Myocyte (in vitro differentiated cells): ENCODE results near the gene TXNDC11. TPM values are rescaled to one million over a fixed set of nuclear protein-coding genes. Genes with fewer than 3 reads are reported as not detected.

Source experiments
- DNase-seq: peaks from one replicate; pipeline ENCODE4 v3.0.0-alpha.2; 2012; ENCODE audit warnings: low read depth
- total RNA-seq: library from RNA; depleted of rRNA; stranded (reverse); fragments of >200 nt; gene quantifications from 2 replicates; pipeline ENCODE4 v1.2.3, GENCODE V29; 2014

TXNDC11 gene
- total RNA-seq, 1 donor from 2014 or later = 33.8 TPM

DNA sequence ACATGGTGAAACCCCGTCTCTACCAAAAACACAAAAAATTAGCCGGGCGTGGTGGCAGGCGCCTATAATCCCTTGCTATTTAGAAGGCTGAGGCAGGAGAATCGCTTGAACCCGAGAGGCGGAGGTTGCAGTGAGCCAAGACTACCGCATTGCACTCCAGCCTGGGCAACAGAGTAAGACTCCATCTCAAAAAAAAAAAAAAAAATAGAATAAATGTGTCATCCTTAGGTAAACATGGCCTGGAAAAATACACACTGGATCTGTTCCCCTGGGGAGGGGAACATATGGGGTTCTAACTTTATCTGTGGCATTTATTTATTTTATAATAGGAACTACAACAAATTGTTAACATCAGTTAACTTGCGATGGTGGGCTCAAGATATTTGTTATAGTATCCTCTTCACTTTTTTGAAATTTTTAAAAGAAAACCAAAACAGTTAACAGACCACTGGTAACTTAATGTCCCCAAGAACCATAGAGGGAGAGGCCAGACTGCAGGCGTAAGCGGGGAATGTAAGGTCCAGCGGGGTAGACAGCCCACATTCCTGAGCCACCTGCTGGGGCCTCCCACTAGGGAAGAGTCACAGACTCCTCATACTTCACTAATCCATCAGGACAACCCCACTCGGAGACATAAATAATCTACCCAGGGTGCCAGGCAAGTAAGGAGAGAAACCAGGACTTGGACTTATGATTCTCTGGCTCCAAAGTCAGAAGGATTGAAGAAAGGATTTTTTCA, 12.5 kb upstream of the TXNDC11 start:
- DNase-seq = peak; percentile 25

DNA sequence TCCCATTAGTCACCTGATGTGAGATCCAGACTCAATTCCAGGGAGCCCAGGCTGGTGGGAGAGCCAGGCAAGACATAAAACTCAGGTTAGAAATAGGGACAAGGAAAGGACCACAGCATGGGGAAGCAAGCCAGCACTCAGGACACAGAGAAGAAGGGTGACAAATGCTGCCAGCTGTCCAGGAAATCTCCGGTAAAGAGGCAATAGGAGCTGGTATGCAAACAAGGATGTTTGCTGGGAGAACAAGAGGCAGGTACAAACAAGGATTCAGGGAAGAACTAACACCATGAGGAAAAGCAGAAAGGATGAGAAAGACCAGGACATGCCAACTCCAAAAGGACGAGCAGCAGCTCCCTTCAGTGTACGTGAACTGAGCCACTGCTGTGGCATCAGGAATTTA, 10.2 kb upstream of the TXNDC11 start:
- peak; percentile 35 for DNase-seq

DNA sequence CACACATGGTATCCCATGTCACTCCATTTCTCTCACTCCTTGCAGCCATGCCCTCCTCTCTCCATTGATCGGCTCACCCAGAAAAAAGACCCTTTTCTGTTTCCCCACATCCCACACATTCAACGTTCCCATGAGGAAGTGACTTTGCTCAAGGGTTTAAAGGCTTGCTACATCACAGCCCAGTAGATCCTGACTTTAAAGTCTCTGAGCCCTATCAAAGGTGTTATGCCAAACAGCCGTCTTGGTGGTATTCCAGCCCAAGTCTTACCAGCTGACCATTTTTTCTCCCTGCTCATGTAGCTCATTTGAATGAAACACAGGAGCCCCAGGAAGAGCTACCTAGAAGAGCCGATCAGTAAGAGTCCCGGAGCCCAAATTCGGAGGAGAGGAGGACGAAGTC, 7.4 kb upstream of the TXNDC11 start:
- no peak for DNase-seq

DNA sequence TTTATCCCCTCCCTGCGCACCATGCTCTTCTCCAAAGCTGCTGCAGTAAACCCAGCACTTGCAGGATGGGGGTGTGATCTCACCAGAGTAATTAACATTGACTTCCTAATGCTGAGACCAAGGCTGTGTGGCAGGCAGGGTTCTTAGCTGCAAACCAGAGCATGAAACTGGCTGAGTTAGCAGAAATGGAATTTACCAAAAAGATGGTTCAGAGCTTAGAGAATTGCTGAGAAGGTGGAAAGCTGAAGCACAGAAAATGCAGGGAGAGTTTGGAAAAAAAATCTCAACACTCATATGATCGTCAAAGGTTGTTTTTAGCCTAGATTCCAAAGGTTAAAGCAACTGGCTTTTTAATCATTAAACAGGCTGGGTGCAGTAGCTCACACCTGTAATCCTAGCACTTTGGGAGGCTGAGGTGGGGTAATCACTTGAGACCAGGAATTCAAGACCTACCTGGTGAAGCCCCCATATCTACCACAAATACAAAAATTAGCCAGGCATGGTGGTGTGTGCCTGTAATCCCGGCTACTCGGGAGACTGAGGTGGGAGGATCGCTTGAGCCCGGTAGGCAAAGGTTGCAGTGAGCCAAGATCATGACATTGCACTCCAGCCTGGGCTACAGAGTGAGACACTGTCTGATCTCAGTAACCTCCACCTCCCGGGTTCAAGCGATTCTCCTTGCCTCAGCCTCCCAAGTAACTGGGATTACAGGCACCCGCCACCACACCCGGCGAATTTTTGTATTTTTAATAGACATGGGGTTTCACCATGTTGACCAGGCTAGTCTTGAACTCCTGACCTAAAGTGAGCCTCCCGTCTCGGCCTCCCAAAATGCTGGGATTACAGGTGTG, 6.0 kb upstream of the TXNDC11 start:
- DNase-seq = no peak

DNA sequence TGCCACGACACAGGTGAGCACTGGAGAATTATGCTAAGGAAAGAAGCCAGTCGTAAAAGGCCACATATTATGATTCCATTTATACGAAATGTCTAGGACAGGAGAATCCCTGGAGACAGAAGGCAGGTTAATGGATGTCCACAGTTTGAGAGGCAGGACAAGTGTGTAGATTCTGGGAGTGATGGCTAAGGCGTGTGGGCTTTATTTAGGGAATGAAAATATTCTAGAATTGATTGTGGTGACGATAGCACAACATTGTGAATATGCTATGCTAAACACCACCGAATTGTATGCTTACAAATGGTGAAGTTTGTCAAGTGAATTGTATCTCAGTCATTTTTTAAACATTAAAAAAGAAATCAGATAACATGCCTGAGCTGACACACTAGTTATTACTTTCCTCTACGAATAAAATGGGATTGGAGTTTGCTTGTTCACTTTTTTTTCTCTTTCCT, 5.3 kb upstream of the TXNDC11 start:
- DNase-seq = no peak

DNA sequence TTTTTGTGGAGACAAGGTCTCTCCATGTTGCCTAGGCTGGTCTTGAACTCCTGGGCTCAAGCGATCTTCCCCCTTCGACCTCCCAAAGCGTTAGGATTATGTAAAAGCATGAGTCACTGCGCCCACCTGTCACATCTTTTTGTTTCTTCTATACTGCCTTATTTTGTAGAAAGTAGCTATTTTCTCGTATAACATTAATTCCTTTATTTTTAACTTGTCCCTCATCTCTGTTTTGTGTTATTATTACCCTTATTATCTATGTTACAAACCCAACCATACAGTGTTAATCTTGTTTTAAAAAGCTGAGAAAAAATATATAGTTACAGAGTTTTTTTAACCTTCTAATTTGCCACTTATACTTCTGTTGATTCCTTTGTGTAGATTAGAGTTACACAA, 1.4 kb upstream of the TXNDC11 start:
- DNase-seq = no peak

DNA sequence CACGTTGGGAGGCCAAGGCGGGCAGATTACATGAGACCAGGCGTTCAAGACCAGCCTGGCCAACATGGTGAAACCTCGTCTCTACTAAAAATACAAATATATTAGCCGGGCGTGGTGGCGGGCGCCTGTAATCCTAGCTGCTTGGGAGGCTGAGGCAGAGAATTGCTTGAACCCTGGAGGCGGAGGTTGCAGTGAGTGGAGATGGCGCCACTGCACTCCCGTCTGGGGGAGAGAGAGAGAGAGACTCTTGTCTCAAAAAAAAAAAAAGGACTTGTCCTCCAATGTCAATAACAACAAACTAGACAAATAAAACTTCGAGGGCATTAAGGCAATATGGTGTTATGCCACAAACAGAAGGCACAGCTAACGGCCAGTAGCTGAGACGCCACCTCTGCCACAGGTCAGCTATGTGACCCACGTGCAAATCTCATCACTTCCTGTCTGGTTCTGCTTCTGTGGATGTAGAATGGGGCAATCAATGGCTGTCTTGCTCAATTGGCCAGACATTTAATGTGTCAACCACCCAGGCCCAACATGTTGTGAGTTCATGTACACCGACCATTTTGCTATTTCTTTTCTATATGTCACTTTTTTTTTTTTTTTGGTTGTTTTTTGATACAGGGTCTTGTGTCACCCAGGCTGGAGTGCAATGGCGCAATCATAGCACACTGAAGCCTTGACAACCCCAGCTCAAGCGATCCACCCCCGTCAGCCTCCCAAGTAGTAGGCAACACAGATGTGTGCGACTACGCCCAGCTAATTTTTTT, 834 bp upstream of the TXNDC11 start:
- no peak for DNase-seq

DNA sequence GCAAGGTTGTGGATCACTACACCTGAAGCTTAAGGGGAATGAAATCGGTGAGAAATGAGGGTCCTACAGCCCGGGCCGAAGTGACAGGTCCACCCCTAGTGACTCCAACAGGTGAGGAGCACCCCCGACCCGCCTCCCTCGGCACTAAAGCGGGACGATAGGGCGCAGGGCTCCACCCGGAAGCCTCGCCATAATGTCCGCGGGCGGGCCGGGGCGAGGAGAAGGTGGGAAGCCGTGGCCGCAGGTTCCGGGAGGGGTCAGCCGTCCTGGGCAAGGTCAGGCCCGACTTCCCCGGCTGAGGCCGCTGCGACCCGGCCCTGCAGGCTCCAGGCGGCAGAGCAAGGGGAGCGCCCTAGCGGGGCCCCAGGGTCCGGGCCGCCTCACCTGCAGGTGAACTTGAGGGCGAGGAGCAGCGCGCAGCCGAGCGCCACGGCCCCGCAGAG, 543 bp downstream of the TXNDC11 start:
- DNase-seq = peak; percentile 34

DNA sequence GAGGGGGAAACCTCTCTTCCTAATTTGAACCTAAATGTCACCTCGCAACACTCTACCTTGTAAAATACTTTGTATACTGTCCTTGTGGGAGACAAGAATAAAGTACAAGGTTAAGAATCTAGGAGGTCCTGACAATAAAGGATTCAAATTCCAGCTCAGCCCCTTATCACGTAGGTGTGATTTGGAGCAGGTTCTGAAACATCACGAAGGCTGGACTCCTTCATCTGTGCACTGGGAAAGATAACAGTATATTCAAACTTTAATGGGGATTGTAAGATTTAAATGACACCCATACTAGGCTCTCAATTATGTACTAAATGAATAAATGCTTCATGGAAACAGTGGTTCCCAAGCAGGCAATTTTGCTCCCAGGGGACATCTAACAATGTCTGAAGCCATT, 2.1 kb downstream of the TXNDC11 start:
- DNase-seq = no peak

DNA sequence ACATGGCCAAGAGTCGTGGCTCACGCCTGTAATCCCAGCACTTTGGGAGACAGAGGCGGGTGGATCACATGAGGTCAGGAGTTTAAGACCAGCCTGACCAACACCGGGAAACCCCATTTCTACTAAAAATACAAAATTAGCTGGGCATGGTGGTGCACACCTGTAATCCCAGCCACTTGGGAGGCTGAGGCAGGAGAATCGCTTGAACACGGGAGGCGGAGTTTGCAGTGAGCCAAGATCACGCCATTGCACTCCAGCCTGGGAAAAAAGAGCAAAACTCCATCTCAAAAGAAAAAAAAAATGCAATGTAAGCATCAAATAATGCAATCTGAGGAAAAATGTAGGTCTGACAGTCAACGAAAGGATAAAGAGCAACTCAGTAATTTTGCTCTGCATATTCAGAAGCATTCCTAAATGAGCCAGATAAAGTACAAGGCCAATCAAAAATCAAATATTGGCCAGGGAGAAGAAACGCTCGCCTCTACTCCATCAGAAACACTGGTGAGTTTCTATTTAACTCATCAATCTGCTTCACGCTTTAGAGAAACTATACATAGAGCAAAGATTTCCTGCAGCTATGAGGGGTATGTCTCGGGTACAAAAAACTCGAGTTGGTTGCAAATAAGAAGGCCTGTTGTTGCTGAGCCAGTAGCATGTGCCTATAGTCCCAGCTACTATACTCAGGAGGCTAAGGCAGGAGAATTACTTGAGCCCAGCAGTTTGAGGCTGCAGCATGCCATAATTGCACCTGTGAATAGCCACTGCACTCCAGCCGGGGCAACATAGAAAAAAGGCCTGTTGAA, 3.7 kb downstream of the TXNDC11 start:
- no peak for DNase-seq

DNA sequence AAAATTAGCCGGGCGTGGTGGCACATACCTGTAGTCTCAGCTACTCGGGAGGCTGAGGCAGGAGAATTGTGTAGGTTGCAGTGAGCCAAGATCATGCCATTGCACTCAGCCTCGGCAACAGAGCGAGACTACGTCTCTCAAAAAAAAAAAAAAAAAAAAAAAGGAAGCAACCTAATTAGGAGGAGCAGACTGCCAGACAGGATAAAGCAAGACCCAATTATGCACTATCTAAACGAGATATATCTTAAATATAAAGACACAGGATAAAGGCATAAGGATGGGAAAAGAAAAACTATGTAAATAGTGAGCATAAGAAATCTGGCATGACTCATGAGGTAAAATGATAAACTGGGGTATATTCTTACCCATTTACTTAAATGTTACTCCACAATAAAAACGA, 4.9 kb downstream of the TXNDC11 start:
- no peak for DNase-seq

DNA sequence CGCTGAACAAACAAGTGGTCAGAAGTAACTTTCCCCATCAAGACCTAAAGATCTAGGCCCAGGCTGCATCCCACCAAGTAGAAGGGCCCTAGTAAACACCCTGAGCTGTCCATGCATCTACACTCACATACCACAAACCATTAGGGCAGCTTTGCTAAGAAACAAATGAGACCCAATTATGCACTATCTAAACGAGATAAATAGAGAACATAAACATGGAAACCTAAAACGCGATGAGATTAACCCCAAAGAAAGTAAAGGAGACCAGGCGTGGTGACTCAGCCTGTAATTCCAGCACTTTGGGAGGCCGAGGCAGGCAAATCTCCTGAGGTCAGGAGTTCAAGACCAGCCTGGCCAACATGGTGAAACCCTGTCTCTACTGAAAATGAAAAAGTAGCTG, 5.8 kb downstream of the TXNDC11 start:
- no peak for DNase-seq

DNA sequence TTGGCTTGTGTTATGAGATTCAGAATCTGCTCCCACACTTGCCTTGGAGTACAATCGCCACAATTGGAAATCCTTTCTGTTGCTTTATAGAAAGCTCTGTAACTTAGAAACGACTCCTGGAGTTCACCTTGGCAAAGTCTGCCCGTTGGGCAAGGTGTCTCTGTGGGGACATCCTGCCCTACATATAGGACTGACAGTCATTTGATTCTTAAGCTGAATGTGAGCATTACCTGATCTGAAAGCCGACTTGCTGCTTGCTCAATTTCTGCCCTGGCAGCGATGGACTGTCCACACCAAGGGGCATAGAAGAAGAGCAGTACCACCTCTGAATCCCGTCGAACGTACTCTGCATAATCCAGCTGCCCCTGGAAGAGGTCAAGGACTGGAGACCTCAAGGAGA, 6.9 kb downstream of the TXNDC11 start:
- DNase-seq = no peak

DNA sequence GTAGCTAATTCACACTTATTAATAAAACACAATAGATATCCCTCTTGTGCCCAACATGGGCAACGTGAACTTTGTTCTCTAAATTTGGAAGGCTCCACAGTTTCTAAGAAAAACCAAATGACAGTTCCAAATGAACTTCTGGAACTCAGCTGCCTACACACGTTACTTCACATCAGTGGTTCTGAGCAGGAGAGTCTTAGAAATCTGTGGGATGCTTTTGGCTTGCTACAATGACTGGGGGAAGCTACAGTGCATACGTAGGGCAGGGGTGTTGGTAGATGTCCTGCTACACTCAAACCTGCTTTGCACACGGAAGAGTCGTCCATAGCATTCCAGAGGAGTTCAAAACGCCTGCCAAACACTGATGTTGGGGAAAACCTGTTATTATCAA, 8.0 kb downstream of the TXNDC11 start:
- DNase-seq = no peak

DNA sequence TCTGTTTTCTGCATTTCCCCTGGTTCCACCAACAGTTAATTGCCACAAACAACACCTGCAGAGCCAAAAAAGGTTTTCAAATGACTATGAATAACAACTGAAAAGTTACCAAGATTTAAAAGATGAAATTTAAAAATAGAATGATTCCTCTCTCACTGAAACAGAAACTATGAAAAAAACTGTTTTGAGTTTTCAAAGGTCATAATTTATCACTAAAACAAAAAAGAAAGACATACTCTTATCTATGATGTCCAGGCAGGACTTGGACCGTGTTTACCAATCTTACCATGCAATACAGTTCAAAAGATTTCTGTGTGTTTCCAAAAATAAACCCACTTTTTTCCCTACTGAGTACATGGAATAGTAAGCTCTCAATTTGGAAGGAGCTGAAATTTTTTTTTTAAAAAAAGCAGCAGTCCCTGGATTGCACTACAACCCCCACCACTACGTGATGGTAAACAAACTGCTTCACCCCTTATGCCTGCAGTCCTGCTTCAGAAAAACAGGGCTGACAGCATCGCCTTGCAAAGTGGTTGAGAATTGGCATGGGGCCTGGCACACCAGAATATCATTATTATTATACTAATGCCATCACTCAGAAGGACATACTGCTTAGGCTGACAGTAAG, 8.5 kb downstream of the TXNDC11 start:
- DNase-seq = no peak

DNA sequence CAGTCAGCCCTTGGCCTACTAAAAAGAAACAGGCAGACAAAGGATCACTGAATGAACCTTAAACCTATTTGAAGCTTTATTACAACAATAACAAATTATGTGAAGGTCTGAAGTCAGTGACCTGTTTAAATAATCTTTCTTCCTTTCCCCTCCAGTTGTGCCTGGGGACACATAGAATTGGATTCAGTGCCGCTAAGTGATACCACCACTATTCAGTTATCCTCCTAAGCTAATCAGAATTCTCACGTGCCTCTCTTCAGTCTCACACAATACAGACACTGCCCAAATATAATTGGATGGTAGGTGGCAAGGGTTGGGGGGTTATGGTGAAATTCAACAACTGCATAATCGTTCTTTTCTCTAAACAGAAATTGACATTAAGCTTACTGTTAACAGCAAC, 11.4 kb downstream of the TXNDC11 start:
- DNase-seq = no peak

DNA sequence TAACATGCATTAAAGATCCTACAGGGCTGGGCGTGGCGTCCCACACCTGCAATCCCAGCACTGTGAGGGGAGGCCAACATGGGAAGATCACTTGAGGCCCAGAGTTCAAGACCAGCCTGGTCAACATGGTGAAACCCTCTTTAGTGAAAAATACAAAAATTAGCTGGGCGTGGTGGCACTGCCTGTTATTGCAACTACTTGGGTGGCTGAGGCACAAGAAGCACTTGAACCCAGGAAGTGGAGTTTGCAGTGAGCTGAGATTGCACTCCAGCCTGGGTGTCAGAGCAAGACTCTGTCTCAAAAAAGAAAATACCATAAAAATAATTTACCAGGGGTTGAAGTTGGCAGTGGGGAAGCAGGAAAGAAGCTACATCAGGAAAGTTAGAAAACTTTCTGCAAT, 12.9 kb downstream of the TXNDC11 start:
- DNase-seq = no peak

DNA sequence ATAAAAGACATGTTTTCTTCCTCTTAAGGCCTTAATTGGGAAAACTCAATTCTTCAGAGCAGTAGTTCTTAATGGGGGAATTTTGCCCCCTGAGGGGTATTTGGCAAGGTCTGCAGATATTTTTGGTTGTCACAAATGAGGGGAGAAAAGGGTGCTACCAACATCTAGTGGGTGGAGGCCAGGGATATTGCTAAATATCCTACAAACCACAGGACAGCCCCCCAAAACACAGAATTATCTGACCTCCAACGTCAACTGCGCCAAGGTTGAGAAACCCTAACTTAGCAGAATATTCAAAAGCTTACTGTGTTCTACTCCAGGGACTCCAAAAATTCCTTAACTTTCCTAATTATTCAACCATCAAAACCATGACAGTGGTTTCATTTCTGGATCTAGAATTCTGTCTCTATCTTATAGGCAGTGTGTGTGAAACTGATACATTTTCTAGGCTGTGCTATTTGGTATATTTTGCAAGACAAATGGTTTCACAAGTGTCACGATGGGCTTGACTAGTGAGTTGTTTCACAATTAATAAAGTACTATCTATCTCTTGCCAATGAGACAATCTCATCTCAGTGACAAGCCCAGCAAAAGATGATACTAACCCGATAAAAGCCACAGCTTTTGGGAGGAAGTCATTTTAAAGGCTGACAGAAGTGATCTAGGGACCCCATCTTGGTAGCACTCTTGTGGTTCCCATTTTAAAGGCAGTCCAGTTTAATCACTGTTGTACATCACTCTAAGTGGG, 14.7 kb downstream of the TXNDC11 start:
- no peak for DNase-seq

DNA sequence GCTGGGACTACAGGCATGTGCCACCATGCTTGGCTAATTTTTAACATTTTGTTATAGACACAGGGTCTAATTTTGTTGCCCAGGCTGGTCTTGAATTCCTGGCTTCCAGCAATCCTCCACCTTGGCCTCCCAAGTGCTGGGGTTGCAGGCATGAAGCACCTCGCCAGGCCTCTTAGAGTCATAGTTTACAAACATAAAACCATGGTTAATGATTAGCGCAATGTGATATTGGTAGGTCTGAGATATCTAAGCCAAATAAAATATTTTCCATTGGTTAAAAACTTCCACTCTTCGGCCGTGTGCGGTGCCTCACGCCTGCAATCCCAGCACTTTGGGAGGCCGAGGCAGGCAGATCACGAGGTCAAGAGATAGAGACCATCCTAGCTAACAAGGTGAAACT, 16.6 kb downstream of the TXNDC11 start:
- no peak for DNase-seq

DNA sequence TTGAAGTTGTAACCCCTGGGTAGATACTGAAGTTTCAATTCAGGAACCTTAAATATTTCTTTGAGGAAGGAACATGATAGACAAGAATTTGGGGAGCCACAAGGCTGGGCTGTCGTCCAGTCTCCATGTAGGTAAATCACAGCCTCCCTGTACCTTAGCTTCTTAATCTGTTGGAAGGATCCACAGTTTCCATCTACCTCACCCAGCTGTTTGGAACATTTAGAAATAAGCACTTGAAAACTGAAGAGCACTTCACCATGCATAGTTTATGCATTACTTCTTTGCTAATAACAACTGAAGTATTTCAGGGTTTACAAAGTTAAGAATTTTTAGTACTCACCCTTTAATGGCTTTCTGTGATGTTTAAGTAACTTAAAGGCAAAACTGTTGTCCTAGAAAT, 17.2 kb downstream of the TXNDC11 start:
- DNase-seq = no peak
